Measurements from ENCODE around the gene CDH4.
"Not testable (repeated sequence)": the region's sequence is repeated elsewhere in the genome, so short reads cannot be mapped to it uniquely, and the experiment has no call there.

The CDH4 gene

DNA sequence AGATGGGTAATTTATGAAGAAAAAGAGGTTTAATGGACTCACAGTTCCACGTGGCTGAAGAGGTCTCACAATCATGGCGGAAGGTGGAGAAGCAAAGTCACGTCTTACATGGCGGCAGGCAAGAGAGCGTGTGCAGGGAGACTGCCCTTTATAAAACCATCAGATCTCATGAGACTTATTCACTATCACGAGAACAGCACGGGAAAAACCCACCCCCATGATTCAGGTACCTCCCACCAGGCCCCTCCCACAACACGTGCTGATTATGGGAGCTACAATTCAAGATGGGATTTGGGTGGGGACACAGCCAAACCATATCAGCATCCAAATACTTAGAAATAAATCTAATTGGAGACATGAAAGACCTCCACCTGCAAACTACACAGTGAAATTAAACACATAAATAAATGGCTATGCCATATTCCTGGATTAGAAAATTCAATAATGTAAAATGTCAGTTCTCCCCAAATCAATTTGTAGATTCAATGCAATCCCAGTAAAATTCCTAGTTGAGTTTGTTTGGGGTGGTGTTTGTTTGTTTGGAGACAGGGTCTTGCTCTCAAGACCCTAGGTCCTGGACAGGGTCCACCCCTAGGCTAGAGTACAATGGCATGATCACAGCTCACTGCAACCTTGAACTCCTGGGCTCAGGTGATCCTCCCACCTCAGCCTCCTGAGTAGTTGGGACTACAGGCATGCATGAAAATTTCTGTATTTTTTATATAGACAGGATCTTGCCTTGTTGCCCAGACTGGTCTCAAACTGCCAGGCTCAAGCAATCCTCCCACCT lies 712.0 kb downstream of the CDH4 start:
- no peak for DNase-seq

DNA sequence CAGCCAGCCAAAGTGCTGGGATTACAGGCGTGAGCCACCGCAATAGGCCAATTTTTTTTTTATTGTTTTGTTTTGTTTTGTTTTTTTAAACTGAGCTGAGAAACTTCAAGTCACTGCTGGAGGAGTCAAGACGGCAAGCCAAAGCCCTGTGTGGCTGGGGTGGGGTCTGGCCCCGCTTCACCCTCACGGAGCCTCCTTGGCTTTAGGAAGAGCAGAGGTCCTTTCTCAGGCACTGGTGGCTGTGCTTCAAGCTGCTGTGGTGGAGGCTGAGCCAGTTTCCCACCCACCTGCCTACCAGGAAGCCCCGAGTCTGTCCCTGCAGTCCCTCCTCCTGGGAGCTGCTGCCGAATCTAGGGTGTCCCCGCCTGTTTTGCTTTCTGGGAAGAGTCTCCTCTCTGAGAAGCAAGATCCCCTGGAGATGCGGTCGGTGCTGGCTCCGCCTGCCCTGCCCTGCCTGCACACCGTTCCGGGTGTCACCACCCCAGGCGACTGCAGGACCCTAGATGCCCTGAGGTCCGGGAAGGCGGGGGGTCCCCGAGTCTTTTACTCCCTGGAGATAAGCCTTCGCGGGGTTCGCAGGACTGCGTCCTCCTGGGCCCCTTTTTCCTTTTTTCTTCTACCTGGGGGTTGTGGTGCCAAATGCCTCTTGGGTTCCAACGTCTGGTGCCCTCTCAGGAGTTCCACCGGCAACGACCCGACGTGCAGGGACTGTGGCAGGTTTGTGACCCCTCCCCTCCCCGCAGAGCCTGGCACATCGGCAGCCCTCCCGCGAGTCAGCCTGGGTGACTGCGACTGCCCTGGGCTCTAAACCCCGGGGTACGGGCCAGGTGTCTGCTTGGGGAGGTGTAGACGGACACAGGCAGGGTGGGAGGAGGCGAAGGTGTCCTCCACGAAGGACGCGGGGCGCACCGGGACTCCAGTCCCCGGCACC lies 712.9 kb downstream of the CDH4 start:
- DNase-seq: no peak

DNA sequence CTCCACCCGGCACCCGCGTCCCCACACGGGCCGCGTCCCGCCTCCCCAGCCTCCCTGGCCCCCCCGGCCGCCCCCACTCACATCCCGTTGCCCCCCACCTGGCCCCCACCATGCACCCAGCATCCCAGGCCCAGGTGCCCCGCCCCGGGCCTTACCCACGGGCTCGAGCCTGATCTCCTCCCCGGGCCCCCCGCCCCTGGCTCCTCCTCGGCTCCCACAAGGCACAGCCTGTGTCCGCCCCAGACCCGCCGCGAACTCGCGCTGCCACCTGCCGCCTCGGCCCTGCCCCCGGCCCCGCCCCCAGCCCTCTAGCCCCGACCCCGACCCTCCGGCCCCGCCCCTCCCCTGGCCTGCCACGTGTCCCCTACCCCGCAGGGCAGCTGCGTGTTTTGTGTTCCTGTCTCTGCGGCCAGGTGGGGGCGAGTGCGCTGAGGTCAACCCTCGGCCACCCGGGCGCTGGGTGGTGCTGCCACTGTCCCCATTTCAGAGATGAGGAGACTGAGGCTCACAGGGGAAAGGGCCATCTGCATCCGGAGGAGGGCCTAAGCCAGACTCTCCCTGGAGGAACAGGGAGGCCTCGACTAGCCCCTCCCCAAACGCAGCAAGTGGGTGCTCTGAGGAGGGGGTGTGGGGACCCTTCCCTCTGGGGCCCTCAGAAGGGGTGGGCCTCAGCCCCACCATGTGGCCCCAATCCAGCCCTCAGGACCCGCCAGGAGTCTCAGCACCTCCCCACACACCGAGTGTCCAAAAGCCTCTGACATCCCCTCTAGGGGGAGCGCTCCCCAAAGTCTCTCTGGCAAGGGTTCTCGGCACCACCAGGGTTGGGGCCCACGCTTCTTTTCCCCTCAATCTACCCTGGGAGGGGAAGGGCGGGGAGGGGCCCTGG lies 713.8 kb downstream of the CDH4 start:
- DNase-seq: no peak

DNA sequence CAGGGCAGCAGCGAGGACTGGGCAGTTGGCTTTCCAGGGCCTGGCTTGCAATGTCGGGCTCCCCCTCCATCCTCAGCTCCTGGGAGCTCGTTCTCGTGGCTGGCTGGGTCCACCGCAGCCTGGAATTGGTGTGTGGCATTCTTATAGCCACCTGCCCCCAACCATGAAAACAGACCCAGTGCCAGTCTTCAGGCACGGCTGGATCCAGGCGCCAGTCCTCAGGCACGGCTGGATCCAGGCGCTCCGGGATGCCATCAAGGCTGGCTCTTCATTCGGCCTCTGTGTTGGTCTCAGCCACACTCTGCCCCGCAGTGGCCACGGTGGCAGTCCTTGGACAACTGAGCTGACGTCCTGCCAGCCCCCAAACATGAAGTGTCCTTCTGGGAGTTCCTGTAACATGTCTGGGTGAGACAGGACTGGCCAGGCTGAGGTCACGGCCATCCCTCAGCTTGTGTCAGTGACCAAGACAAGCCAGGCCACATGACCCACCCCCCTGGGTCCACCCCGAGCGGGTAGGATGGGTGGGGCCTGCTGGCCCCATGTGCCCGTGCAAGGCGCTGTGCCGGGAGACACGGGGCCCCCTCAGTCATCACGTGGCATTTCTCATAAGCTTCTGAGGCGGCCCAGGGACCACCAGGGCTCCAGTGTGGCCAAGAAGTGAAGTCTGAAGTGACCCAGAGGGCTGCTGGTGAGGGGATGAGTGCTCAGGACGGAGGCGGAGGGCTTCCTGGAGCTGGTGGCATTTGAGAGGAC lies 714.6 kb downstream of the CDH4 start:
- no peak for DNase-seq

DNA sequence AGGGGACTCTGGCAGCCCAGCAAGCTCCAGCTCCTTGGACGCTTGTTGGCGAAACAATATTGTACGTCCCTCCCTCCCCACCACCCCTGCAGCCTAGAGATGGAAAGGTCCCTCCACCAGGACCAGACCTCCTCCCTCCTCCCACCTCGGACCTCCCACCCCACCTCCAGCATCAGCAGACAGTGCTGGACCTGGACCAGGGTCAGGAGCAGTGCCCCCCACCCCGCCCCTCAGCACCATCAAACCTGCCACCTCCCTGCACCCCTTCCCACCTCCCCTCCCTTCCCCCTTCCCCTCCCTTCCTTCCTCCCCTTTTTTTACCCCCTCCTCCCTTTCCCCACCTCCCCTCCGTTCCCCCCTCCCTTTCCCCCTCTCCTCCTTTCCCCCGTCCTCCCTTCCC lies 715.2 kb downstream of the CDH4 start:
- no peak for DNase-seq

DNA sequence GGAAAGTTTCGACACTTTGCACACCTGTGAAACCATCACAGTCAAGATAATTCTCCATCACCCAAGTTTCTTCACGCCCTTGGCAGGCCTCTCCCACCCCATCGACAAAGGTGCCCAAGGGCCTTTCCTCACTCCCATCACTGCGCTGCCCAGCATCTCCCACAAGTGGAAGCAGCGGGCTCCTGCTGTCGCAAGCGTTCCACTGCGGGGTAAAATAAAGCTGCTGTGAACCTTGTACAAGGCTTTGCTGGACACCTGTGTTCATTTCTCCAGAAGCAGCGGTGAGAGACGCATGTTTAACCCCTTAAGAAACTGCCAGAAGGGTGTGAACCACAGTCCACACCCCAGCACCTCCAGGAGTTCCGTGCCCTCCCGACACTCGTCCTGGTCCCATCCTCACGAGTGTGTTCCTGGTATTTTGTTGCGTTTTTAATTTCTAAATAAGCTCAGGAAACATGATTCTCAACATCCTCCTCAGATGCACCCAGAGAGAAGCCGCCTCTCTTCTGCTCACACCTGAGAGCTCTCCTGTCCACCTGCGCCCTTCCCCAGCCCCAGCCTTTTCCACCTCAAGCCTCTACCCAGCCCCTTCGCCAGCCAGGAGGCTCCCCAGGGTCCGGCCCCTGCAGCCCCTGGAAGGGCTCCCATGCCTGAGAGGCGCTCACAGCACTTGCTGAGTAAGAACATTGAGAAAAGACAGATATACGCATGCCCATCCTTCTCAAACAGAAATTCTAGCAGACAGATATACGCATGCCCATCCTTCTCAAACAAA lies 716.2 kb downstream of the CDH4 start:
- no peak for DNase-seq

DNA sequence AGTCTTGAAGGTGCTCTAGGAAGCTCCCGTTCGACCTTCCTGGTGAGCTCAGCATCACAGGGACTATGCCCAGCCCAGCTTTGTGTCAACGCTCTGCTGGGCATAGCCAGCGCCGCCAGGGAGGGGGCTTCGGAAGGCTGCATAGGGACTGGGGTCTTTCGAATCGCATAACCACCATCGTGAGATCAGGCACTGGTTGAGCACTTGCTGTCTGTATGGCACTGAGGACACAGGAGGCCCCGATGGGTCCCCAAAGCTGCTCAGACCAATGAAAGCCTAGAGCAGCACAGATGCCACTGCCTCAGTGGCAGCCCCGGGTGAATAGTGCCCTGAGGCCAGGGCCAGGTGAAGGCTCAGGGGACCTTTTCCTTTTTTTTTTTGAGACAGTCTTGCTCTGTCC lies 716.9 kb downstream of the CDH4 start:
- no peak for DNase-seq

DNA sequence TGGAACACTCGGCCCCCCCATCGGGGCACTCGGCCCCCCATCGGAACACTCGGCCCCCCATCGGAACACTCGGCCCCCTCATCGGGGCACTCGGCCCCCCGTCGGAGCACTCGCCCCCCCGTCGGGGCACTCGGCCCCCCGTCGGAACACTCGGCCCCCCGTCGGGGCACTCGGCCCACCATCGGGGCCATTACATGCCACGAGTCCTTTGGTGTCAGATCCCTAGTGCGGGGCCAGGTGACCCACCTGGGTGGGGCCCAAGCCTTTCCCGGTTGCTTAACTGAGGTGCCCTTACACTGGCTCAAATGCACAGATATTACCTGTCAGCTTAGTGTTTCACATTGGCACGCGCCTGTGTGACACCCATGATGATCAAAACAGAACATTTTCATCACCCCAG lies 717.7 kb downstream of the CDH4 start:
- no peak for DNase-seq

DNA sequence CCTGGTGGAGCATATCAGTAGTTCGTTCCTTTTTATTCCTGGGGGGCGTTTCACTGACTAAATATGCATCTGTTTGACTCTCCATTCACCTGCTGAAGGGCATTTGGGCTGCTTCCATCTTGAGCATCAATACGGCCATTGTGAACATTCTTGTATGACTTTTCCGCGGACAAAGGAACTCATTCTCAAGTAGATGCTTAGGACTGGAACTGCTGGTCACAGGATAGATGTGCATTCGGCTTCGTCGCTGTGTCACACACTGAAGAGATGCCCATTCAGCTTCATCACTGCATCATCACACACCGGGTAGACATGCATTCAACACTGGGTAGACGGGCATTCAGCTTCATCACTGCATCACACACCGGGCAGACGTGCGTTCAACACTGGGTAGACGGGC lies 718.3 kb downstream of the CDH4 start:
- no peak for DNase-seq

DNA sequence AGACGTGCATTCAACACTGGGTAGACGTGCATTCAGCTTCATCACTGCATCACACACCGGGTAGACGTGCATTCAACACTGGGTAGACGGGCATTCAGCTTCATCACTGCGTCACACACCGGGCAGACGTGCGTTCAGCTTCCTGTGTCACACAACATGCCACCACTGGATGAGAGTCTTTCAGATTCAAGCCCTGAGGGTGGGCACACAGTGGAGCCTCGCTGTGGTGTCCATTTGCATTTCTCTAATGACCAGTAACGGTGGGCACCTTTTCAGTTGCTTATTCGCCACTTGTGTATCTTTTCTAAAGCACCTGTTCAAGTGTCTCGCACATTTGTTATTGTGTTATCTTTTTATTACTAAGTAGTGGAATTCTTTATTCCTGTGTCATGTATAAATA lies 719.5 kb downstream of the CDH4 start:
- DNase-seq: not testable (repeated sequence)

DNA sequence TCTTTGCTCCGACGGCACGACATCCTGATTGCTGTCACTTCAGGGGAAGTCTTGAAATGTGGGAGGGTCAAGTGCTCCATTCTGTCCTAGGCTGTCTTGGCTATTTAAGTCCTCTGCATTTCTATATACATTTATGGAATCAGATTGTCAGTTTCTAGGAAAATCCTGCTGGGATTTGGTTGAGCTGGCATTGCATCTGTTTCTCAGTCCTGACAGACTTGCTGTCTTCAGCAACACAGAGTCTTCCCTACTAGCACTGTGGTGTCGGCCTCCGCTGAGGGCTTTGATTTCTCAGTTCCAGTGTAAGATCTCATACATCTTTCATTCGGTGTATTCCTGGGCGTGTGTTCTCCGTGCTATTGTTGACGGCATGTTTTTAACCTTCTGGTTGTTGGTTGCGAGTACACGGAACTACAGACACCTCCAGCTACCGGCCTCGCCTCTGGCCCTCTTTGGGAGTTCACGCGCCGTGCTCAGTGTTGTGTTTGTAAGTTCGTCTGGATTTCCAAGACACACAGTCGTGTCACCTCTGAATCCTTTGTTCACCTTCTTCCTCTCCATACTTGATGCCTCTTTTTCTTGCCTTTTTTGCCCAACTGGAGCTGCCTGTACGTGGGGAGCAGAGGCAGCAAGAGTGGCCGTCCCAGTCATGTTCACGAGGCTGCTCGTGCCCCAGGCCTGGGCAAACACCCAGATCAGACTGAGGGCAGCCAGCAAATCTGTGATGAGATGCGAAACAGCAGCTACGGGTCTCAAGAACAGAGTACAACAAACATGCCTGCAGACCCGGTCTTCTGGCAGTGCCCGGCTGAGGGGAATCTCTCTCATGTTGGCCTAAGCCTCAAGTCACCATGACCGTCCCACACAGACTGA lies 720.8 kb downstream of the CDH4 start:
- no peak for DNase-seq

DNA sequence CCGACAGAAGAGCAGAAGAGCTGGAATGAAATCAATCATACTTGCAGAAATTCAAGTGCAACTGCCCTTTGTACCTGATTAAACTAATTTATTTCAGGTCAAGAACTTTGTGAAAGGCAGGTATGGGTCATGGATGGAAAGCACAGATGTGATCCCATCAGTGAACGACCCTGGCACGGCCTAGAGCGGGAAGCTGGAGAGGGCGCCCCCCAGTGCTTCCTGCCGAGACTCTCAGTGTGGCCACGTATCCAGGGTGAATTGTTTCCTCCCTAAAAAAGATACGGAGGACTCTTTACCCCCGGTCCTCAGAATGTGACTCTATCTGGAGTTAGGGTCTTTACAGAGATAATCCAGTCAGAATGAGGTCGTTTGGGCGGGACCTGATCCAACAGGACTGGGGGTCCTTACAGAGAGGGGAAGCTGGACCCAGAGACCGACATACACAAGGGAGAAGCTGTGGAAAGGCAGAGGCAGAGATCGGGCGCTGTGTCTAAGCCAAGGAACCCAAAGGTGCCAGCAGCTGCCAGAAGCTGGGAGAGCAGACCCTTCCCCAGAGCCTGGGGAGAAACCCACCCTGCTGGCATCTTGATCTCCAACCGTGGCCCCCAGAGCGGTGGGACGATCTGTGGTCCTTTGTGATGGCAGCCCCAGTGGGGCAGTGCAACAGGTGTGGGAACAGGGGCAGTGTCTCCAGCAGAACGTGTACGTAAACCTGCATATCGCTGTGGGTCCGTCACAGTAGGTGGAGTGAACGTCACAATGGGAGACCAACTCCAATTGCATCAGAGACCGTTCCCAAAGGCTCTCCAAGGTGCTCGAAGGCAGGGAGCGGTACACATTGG lies 721.7 kb downstream of the CDH4 start:
- no peak for DNase-seq

DNA sequence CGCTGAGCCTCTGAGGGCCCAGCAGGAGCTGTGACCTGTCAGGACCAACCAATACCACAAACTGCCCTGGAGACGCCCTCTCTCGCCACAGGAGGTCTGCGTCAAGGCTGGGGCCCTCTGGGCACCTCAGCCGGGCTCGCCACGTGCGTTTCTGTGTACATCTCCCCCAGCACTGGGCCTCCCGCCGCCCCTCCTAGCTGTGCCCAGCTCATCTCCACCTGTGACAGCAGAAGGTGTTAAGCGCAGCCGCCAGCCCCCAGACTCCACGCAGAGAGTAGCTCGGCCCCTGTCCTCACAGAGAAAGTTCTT lies 722.2 kb downstream of the CDH4 start:
- DNase-seq: no peak

DNA sequence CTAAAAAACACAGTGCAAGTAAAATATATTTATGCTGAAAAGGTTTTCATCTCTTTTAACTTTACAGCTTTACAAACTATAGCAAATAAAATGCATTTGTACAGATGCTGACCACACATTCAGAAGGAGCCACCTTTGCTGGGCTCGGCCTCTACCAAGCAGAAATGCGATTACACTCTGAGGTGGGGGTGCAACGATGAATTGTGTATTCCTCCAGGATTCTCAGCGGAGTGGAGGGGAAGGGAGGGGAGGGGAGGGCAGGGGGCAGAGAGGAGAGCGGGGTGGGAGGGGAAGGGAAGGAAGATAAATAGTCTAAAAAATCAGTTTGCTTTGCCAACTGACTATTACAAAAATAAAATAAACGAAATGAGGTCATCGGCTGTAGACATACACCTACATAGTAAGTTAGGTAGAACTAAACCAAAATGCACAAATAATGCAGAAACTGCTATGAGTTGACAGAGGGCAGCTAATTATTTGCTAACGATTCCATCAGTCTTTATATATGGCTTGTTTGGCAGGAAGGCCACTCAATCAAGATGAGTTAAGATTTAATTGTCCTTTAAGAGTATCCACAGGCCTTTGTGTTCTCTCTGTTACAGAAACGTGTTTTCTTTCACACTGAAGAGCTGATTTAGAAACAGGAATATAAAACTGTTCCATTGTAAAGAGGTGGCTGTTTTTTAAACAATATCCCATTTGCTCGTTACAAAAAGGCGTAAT lies 723.5 kb downstream of the CDH4 start:
- DNase-seq: no peak

DNA sequence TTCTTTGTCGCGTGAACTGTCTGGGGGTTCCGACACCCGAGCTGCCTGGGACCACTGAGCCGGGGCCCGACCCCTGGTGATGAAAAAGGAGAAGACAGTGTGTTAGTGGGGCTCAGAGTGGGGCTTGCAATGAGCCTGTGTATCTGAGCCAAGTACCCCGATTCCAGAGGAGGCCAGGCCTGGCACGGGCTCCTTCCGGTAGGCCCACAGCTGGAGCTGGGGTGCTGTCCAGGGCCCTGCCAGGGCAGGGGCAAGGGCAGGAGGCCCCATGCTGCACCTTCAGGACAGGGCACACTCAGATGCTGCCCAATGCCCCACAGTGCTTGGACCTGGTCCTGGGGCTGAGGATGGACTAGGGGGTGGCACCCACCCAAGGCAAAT lies 724.2 kb downstream of the CDH4 start:
- DNase-seq: no peak

DNA sequence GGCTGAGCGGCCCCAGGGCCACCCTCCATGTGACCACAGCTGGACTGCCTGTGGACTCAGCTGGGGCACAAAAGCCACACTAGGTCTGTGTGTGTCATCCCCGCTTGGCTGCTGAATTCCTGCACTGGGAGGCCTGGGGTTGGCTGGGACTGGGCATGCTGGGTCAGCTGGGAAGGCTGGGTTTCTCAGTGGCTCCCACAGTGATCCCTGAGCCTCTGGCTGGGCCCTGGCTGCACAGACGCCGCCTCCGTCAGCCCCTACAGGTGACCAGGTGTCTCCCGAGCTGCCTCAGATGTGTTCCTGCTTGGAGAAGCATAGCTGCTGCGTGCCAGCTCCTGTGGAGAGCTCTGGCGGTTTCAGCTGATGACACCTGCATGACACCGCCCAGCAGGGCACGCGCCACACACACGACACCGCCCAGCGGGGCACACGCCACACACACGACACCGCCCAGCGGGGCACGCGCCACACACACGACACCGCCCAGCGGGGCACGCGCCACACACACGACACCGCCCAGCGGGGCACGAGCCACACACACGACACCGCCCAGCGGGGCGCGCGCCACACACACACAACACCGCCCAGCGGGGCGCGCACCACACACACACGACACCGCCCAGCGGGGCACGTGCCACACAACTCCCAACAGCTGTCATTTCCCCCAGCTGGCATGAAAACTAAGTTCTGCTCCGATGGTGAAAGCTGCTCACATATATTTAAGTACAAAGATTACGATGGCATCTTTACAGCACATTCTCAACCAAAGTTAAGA lies 724.8 kb downstream of the CDH4 start:
- no peak for DNase-seq

DNA sequence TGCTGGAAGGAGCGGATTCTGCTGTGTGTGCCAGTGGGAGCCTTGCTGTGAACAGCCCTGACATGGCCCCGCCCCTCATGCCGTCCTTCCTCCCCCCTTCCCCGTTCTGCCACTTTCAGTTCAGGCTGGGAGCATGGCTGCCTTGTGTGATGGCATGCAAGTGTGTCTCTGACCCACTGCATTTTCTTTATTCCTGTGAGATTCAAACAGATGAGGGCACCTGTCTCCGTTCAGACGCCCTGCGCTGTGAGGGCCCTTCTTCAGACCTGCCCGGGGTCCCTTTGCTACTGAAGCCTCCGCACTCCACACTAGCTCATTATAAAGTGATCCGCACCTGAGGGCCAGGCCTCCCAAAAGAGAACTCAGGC lies 725.3 kb downstream of the CDH4 start:
- no peak for DNase-seq

DNA sequence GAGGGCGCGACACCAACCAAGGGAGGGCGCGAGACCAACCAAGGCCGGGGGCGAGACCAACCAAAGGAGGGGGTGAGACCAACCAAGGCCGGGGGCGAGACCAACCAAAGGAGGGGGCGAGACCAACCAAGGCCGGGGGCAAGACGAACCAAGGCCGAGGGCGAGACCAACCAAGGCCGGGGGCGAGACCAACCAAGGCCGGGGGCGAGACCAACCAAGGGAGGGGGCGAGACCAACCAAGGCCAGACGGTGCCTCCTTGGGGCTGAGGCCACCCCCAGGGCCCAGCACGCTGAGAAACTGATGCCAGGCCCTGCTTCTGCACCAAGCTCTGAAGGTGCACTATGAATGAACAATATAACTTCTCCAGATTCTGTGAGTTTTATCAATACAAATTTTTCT lies 726.4 kb downstream of the CDH4 start:
- no peak for DNase-seq

Measured in effector CD8-positive, alpha-beta T cell (primary cell).